CD4-positive, alpha-beta T cell treated with Interleukin-10 for 1 hour (primary cell): ENCODE data around the gene DARS1.
A peak's percentile ranks its signal among the peaks of the same experiment; 100 is the strongest.
"Not testable (repeated sequence)": the region's sequence is repeated elsewhere in the genome, so short reads cannot be mapped to it uniquely, and the experiment has no call there.

Experiments used
- DNase-seq: peaks from one replicate; pipeline ENCODE4 v3.0.0-alpha.2; 2020

The DARS1 gene

GRCh38 chr2:135975702-135976101 is 9.7 kb downstream of the DARS1 start:
- no peak for DNase-seq

GRCh38 chr2:135974036-135974435 is 11.4 kb downstream of the DARS1 start:
- no peak for DNase-seq

- DNase-seq = no peak
Measured at GRCh38 chr2:135969655-135970387, 15.6 kb downstream of the DARS1 start.

- no peak for DNase-seq
Measured at GRCh38 chr2:135965756-135966155, 19.7 kb downstream of the DARS1 start.

- DNase-seq = not testable (repeated sequence)
Measured at GRCh38 chr2:135964404-135964803, 21.0 kb downstream of the DARS1 start.

GRCh38 chr2:135963841-135964240 is 21.6 kb downstream of the DARS1 start:
- DNase-seq = no peak

GRCh38 chr2:135962366-135963123 is 22.9 kb downstream of the DARS1 start:
- no peak for DNase-seq

- DNase-seq = peak; percentile 57
Measured at GRCh38 chr2:135960656-135961551, 24.5 kb downstream of the DARS1 start.

GRCh38 chr2:135960150-135960549 is 25.3 kb downstream of the DARS1 start:
- DNase-seq = no peak

- not testable (repeated sequence) for DNase-seq
Measured at GRCh38 chr2:135958927-135959326, 26.5 kb downstream of the DARS1 start.

- DNase-seq = peak; percentile 44
Measured at GRCh38 chr2:135954020-135954601, 31.3 kb downstream of the DARS1 start.

- DNase-seq = no peak
Measured at GRCh38 chr2:135952891-135953290, 32.5 kb downstream of the DARS1 start.

GRCh38 chr2:135951041-135951583 is 34.3 kb downstream of the DARS1 start:
- DNase-seq = no peak

GRCh38 chr2:135949451-135950234 is 35.8 kb downstream of the DARS1 start:
- DNase-seq = no peak

GRCh38 chr2:135948642-135949355 is 36.6 kb downstream of the DARS1 start:
- DNase-seq = peak; percentile 50

- DNase-seq = no peak
Measured at GRCh38 chr2:135948141-135948540, 37.3 kb downstream of the DARS1 start.

- DNase-seq = no peak
Measured at GRCh38 chr2:135947483-135947882, 37.9 kb downstream of the DARS1 start.

- no peak for DNase-seq
Measured at GRCh38 chr2:135945526-135945925, 39.9 kb downstream of the DARS1 start.

GRCh38 chr2:135944625-135945024 is 40.8 kb downstream of the DARS1 start:
- DNase-seq = no peak

- DNase-seq = no peak
Measured at GRCh38 chr2:135942936-135943688, 42.3 kb downstream of the DARS1 start.
